GM12801 (cell line): ENCODE measurements around the gene FLT3LG.

Experiments
- TF ChIP-seq, protein P1 (sequence below): IDR thresholded peaks from one replicate; pipeline ENCODE4 v1.5.1; 2011; ENCODE audit warnings: control low read depth; ENCODE audit not compliant: insufficient read length; ENCODE audit errors: extremely low read depth

FLT3LG gene

GRCh38 chr19:49488863-49489537, 15.0 kb downstream of the FLT3LG start:
- TF ChIP-seq, protein P1, sequence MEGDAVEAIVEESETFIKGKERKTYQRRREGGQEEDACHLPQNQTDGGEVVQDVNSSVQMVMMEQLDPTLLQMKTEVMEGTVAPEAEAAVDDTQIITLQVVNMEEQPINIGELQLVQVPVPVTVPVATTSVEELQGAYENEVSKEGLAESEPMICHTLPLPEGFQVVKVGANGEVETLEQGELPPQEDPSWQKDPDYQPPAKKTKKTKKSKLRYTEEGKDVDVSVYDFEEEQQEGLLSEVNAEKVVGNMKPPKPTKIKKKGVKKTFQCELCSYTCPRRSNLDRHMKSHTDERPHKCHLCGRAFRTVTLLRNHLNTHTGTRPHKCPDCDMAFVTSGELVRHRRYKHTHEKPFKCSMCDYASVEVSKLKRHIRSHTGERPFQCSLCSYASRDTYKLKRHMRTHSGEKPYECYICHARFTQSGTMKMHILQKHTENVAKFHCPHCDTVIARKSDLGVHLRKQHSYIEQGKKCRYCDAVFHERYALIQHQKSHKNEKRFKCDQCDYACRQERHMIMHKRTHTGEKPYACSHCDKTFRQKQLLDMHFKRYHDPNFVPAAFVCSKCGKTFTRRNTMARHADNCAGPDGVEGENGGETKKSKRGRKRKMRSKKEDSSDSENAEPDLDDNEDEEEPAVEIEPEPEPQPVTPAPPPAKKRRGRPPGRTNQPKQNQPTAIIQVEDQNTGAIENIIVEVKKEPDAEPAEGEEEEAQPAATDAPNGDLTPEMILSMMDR: no peak

DNA sequence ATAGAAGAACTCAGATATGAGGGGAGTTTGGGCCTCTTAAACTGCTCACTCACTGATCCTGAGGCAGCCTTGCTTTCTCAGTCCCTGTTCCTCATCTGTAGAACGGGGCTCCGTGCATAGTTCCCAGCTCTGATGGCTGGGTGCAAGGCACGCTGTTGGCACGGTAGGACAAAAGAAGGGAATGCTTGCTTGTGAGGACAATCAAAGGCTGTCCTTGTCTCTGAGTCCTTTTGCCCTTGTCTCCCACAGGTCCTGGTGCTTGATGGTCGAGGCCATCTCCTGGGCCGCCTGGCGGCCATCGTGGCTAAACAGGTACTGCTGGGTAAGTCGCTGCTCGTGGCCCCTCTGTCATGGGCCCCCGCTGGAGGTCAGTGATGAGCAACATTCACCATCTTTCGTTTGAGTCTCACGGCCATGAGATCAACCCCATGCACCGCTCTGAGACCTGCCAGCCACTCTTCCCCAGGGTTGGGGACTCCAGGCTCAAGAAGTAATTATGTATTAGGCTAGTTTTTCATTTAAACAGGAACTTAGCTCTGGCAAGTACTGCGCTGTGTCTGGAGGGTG, 15.7 kb downstream of the FLT3LG start:
- TF ChIP-seq, protein P1: no peak

DNA sequence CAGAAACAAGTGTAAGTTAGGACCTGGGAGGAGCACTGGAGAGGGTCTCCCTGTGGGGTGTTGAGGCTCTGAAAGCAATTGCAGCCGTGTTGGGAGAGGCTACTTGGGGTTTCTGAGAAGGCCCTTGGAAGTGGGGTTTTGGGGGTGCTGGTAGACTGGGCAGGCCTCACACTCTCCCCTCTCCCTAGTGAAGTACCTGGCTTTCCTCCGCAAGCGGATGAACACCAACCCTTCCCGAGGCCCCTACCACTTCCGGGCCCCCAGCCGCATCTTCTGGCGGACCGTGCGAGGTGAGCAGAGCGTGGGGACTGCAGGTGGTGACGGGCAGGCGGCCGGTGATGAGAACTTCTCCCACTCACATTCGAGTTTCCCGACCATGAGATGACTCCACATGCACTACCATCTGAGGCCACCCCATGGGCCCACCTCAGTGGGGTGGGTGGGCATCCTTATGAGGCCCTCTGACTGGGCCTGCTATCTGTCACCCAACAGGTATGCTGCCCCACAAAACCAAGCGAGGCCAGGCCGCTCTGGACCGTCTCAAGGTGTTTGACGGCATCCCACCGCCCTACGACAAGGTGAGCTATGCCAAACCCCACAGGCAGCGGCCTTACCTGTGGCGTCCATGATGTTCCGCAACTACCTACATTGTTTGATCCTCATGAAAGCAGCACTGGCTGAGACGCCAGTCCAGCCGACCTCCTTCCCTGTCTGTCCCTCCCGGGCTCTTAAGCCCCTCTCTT, 16.4 kb downstream of the FLT3LG start:
- TF ChIP-seq, protein P1: no peak

DNA sequence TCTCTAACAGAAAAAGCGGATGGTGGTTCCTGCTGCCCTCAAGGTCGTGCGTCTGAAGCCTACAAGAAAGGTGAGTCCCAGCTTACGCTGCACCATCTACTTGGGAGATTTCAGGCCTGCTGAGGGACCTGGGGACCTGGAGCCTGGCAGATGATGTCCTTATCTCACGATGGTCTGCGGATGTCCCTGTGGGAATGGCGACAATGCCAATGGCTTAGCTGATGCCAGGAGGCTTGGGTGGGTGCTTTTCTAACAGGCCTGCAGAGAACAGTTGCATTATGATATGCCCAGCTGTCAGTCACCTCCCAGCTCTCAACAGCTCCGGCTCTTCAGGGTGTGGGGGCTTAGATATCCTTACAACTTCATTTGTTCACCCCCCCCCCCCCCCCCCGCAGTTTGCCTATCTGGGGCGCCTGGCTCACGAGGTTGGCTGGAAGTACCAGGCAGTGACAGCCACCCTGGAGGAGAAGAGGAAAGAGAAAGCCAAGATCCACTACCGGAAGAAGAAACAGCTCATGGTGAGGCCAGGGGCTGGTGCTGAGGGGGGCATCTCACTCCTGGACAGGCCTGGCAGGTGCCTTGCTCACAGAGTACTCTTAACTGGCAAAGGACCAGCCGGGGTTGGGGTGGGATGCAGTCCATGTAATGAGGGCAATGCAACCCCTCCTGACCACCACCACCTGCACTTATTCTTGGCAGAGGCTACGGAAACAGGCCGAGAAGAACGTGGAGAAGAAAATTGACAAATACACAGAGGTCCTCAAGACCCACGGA, 17.2 kb downstream of the FLT3LG start:
- TF ChIP-seq, protein P1: no peak

DNA sequence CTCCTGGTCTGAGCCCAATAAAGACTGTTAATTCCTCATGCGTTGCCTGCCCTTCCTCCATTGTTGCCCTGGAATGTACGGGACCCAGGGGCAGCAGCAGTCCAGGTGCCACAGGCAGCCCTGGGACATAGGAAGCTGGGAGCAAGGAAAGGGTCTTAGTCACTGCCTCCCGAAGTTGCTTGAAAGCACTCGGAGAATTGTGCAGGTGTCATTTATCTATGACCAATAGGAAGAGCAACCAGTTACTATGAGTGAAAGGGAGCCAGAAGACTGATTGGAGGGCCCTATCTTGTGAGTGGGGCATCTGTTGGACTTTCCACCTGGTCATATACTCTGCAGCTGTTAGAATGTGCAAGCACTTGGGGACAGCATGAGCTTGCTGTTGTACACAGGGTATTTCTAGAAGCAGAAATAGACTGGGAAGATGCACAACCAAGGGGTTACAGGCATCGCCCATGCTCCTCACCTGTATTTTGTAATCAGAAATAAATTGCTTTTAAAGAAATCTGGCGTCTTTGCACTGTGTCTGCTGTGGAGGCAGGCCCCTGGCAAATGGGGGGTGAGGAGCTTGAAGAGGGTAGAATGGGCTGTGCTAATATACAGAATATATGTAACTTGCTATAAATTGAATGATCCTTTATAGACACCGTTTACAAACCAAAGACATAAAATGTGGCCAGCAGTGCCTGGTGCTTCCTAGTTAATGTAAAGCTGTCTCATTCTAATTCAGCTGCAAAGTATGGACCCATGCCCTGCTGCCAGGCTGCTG, 18.0 kb downstream of the FLT3LG start:
- TF ChIP-seq, protein P1: no peak

- TF ChIP-seq, protein P1: no peak
Observed at GRCh38 chr19:49492573-49493405, 18.8 kb downstream of the FLT3LG start.
